H9 (cell line): ENCODE measurements around the gene SSR3. TPM values are rescaled to one million over a fixed set of nuclear protein-coding genes. Genes with fewer than 3 reads are reported as not detected.

Source experiments
- DNase-seq: peaks from one replicate; pipeline ENCODE4 v3.0.0-alpha.2; 2017
- H2AFZ ChIP-seq: one replicate; pipeline ENCODE4 v1.6.1; 2013; ENCODE audit warnings: mild to moderate bottlenecking, low read length, control low read depth, moderate library complexity
- H2AK5ac ChIP-seq: 2 replicates; pipeline ENCODE4 v1.6.1; 2013; ENCODE audit warnings: low read length, control low read depth, mixed read lengths; ENCODE audit not compliant: insufficient read length
- H2BK120ac ChIP-seq: one replicate; pipeline ENCODE4 v1.6.1; 2013; ENCODE audit warnings: low read depth, mild to moderate bottlenecking, low read length, control low read depth, inconsistent platforms; ENCODE audit not compliant: poor library complexity, severe bottlenecking
- H2BK12ac ChIP-seq: 2 replicates; pipeline ENCODE4 v1.6.1; 2013; ENCODE audit warnings: low read length, control low read depth, mixed read lengths, low read depth; ENCODE audit not compliant: insufficient read length
- H2BK15ac ChIP-seq: 2 replicates; pipeline ENCODE4 v1.6.1; 2013; ENCODE audit warnings: low read depth, low read length, control low read depth
- H2BK20ac ChIP-seq: one replicate; pipeline ENCODE4 v1.6.1; 2013; ENCODE audit warnings: low read depth, mild to moderate bottlenecking, low read length, control low read depth, inconsistent platforms; ENCODE audit not compliant: poor library complexity, severe bottlenecking
- H2BK5ac ChIP-seq: 2 replicates; pipeline ENCODE4 v1.6.1; 2013; ENCODE audit warnings: low read length, control low read depth, mixed read lengths; ENCODE audit not compliant: insufficient read length
- H3K14ac ChIP-seq: 2 replicates; pipeline ENCODE4 v1.6.1; 2013; ENCODE audit warnings: low read length, control low read depth; ENCODE audit not compliant: insufficient read depth
- H3K18ac ChIP-seq: 2 replicates; pipeline ENCODE4 v1.6.1; 2013; ENCODE audit warnings: low read depth, mild to moderate bottlenecking, mixed read lengths, low read length, control low read depth; ENCODE audit not compliant: insufficient read length
- H3K23ac ChIP-seq: 2 replicates; pipeline ENCODE4 v1.6.1; 2013; ENCODE audit warnings: low read length, control low read depth, mixed read lengths, low read depth; ENCODE audit not compliant: insufficient read length
- H3K23me2 ChIP-seq: 2 replicates; pipeline ENCODE4 v1.6.1; 2013; ENCODE audit warnings: low read depth, mild to moderate bottlenecking, mixed read lengths, low read length, control low read depth; ENCODE audit not compliant: insufficient read length, poor library complexity, severe bottlenecking
- H3K27ac ChIP-seq: 2 replicates; pipeline ENCODE4 v1.5.1; 2013; ENCODE audit warnings: low read length, control low read depth, mixed read lengths, low read depth; ENCODE audit not compliant: insufficient read length
- H3K27me3 ChIP-seq: 2 replicates; pipeline ENCODE4 v1.6.1; 2013; ENCODE audit warnings: low read length, control low read depth, inconsistent platforms; ENCODE audit not compliant: insufficient read depth
- H3K4ac ChIP-seq: 2 replicates; pipeline ENCODE4 v1.6.1; 2013; ENCODE audit warnings: low read depth, mild to moderate bottlenecking, control low read depth, inconsistent platforms, low read length, moderate library complexity
- H3K4me1 ChIP-seq: 2 replicates; pipeline ENCODE4 v1.6.1; 2013; ENCODE audit warnings: low read length, control low read depth, inconsistent platforms; ENCODE audit not compliant: insufficient read depth
- H3K4me2 ChIP-seq: 2 replicates; pipeline ENCODE4 v1.6.1; 2013; ENCODE audit warnings: low read length, control low read depth, mixed read lengths; ENCODE audit not compliant: insufficient read length, insufficient read depth
- H3K56ac ChIP-seq: 2 replicates; pipeline ENCODE4 v1.6.1; 2013; ENCODE audit warnings: low read depth, mild to moderate bottlenecking, mixed read lengths, low read length, control low read depth; ENCODE audit not compliant: insufficient read length
- H3K79me1 ChIP-seq: 2 replicates; pipeline ENCODE4 v1.6.1; 2013; ENCODE audit warnings: low read depth, mild to moderate bottlenecking, moderate library complexity, low read length, control low read depth, inconsistent platforms; ENCODE audit not compliant: insufficient read depth, poor library complexity, severe bottlenecking
- H3K79me2 ChIP-seq: 2 replicates; pipeline ENCODE4 v1.6.1; 2013; ENCODE audit warnings: low read length, control low read depth, inconsistent platforms; ENCODE audit not compliant: insufficient read depth
- H3K9ac ChIP-seq: 2 replicates; pipeline ENCODE4 v1.6.1; 2013; ENCODE audit warnings: low read length, control low read depth, mixed read lengths; ENCODE audit not compliant: insufficient read length; ENCODE audit errors: extremely low read depth
- H3K9me3 ChIP-seq: one replicate; pipeline ENCODE4 v1.6.1; 2013; ENCODE audit warnings: low read depth, low read length, inconsistent platforms; ENCODE audit not compliant: control insufficient read depth
- H3T11ph ChIP-seq: one replicate; pipeline ENCODE4 v1.6.1; 2013; ENCODE audit warnings: mild to moderate bottlenecking, low read length, control low read depth, inconsistent platforms
- H4K20me1 ChIP-seq: one replicate; pipeline ENCODE4 v1.6.1; 2013; ENCODE audit not compliant: control insufficient read depth, insufficient read length, insufficient read depth
- H4K5ac ChIP-seq: 2 replicates; pipeline ENCODE4 v1.6.1; 2013; ENCODE audit warnings: low read depth, mild to moderate bottlenecking, mixed read lengths, low read length, control low read depth; ENCODE audit not compliant: insufficient read length
- H4K8ac ChIP-seq: replicated peaks from 2 replicates; pipeline ENCODE4 v1.6.1; 2013; ENCODE audit warnings: low read length, control low read depth, mixed read lengths, low read depth; ENCODE audit not compliant: insufficient read length
- H4K91ac ChIP-seq: 2 replicates; pipeline ENCODE4 v1.6.1; 2013; ENCODE audit warnings: low read depth, mild to moderate bottlenecking, moderate library complexity, mixed read lengths, low read length, control low read depth; ENCODE audit not compliant: insufficient read length
- H3K27ac Mint-ChIP-seq, 3 experiments: 2 replicates in 2 of 3; 3 replicates in 1 of 3; pipeline ENCODE4 v1.8.0; 2020 to 2021; ENCODE audit warnings: mixed read lengths in 3 of 3, mild to moderate bottlenecking in 1 of 3, moderate library complexity in 1 of 3
- H3K27me3 Mint-ChIP-seq: 2 replicates; pipeline ENCODE4 v1.8.0; 2021; ENCODE audit warnings: low read depth, mild to moderate bottlenecking, moderate library complexity, mixed read lengths
- H3K36me3 Mint-ChIP-seq, 3 experiments: 2 replicates in 2 of 3; 3 replicates in 1 of 3; pipeline ENCODE4 v1.8.0; 2020 to 2021; ENCODE audit warnings: low read depth in 3 of 3, mixed read lengths in 3 of 3; ENCODE audit not compliant: insufficient read depth in 1 of 3
- H3K4me1 Mint-ChIP-seq, 2 experiments: 2 replicates each; pipeline ENCODE4 v1.8.0; 2020; ENCODE audit warnings: mixed read lengths in 2 of 2
- H3K4me3 Mint-ChIP-seq, 2 experiments: 2 replicates in 1 of 2; 3 replicates in 1 of 2; pipeline ENCODE4 v1.8.0; 2020 to 2021; ENCODE audit warnings: mild to moderate bottlenecking in 2 of 2, mixed read lengths in 2 of 2, moderate library complexity in 1 of 2
- H3K9me3 Mint-ChIP-seq, 2 experiments: 2 replicates in 1 of 2; 3 replicates in 1 of 2; pipeline ENCODE4 v1.8.0; 2020; ENCODE audit warnings: mild to moderate bottlenecking in 2 of 2, mixed read lengths in 2 of 2, moderate library complexity in 1 of 2
- WGBS: extraction: QIAGEN DNeasy Blood & Tissue Kit; methylation state at CpG from one replicate; pipeline ENCODE4 v1.1.7; 2013; ENCODE audit warnings: missing lambda C conversion rate, low lambda C conversion rate, mixed read lengths; ENCODE audit not compliant: insufficient read length; ENCODE audit errors: extremely low coverage; 5-methylcytosine and 5-hydroxymethylcytosine counted together
- total RNA-seq: library from RNA; stranded (reverse); gene quantifications from 2 replicates; pipeline ENCODE4 v1.2.1, GENCODE V29; 2021
- TF ChIP-seq, protein P1 (sequence below): fragments of 200-600 bp; sonication (generic); conservative IDR thresholded peaks from 3 replicates; pipeline ENCODE4 v1.8.0; 2021; ENCODE audit warnings: antibody characterized with exemption, mild to moderate bottlenecking

Gene SSR3
- total RNA-seq, 1 experiment from 2014 or later: 177 TPM

DNA sequence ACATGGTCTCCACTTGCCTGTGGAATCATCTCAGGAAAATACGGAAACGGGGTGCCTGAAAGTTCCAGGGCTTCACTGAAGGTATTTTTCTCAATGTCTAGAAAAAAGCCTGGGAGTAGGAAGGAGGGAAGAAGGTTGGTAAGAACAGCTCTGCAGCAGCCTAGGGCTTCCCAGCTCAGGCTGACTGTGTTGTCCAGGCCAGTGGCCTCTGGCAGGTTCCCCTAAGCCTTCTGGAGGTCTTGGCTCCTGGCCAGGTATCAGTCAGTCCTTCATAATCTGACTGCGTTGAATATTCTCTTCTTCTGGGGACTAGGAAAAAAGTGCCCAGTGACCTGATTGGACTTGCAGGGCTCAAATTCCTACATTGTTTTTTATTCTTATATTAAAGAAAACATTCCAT, 38.6 kb downstream of the SSR3 start:
- H4K91ac ChIP-seq: no peak overlapping the region
- no peak overlapping the region for H3K27ac ChIP-seq
- no peak overlapping the region for H3T11ph ChIP-seq
- H3K56ac ChIP-seq: no peak overlapping the region
- Mint-ChIP-seq H3K4me3 (no peak overlapping the region), H3K36me3 (no peaks in the 10 kb centered on the region), H3K27ac (peak overlapping the region in 2 of 3 experiments; percentile 67 to 80; a peak in 2 of 7 replicates), H3K9me3 (no peaks in the 10 kb centered on the region), H3K4me1 (peaks cover 8 to 9% of the 10 kb centered on the region in 2 experiments), H3K27me3 (no peaks in the 10 kb centered on the region; the same call in 1 of the 2 replicates)
- H3K79me2 ChIP-seq: no peaks in the 10 kb centered on the region
- no peak overlapping the region for H3K4ac ChIP-seq
- no peaks in the 10 kb centered on the region for H3K27me3 ChIP-seq
- H2BK15ac ChIP-seq: no peak overlapping the region
- no peak overlapping the region for H2BK120ac ChIP-seq
- no peak overlapping the region for H2BK12ac ChIP-seq
- H3K18ac ChIP-seq: no peak overlapping the region
- no peak overlapping the region for H4K8ac ChIP-seq
- H2BK5ac ChIP-seq: no peak overlapping the region
- no CpG with 5 or more reads among the region's 3 CpGs for WGBS
- no peaks in the 10 kb centered on the region for H3K79me1 ChIP-seq
- no peaks in the 10 kb centered on the region; the same call in 1 of the 2 replicates for H3K4me1 ChIP-seq
- H2AFZ ChIP-seq: no peak overlapping the region
- no peak overlapping the region for H2AK5ac ChIP-seq
- H3K23me2 ChIP-seq: no peaks in the 10 kb centered on the region
- H3K14ac ChIP-seq: no peak overlapping the region
- TF ChIP-seq, protein P1, sequence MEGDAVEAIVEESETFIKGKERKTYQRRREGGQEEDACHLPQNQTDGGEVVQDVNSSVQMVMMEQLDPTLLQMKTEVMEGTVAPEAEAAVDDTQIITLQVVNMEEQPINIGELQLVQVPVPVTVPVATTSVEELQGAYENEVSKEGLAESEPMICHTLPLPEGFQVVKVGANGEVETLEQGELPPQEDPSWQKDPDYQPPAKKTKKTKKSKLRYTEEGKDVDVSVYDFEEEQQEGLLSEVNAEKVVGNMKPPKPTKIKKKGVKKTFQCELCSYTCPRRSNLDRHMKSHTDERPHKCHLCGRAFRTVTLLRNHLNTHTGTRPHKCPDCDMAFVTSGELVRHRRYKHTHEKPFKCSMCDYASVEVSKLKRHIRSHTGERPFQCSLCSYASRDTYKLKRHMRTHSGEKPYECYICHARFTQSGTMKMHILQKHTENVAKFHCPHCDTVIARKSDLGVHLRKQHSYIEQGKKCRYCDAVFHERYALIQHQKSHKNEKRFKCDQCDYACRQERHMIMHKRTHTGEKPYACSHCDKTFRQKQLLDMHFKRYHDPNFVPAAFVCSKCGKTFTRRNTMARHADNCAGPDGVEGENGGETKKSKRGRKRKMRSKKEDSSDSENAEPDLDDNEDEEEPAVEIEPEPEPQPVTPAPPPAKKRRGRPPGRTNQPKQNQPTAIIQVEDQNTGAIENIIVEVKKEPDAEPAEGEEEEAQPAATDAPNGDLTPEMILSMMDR: no peak
- no peaks in the 10 kb centered on the region for H4K20me1 ChIP-seq
- no peak overlapping the region for H2BK20ac ChIP-seq
- DNase-seq: no peak
- no peak overlapping the region for H4K5ac ChIP-seq
- no peak overlapping the region for H3K9ac ChIP-seq
- no peak overlapping the region for H3K23ac ChIP-seq
- H3K9me3 ChIP-seq: no peaks in the 10 kb centered on the region
- H3K4me2 ChIP-seq: no peak overlapping the region
